Renal cortex interstitium (tissue), 11 donors: ENCODE results near the gene ZMYM5. TPM values are rescaled to one million over a fixed set of nuclear protein-coding genes. Genes with fewer than 3 reads are reported as not detected.
"Not testable (repeated sequence)": the region's sequence is repeated elsewhere in the genome, so short reads cannot be mapped to it uniquely, and the experiment has no call there.

Experiments used
- DNase-seq, 11 donors: peaks; one replicate each; pipeline ENCODE4 v3.0.0-alpha.2; 2013; ENCODE audit warnings: low read depth in 9 of 11, low spot score in 4 of 11; ENCODE audit errors: extremely low read depth in 1 of 11
- polyA plus RNA-seq, 3 donors: library from polyadenylated mRNA; unstranded; fragments of 120-200 nt; gene quantifications; one replicate each; pipeline ENCODE4 v1.2.1, GENCODE V29; 2013; ENCODE audit not compliant: insufficient read length in 3 of 3

The ZMYM5 gene
- polyA plus RNA-seq, 3 donors: 18.2 to 26.5 (median 25.0) TPM

GRCh38 chr13:19781526-19781925 lies 81.9 kb downstream of the ZMYM5 start:
- peak in 1 of 11 donors; percentile 6 for DNase-seq

- DNase-seq: not testable (repeated sequence)
Observed at GRCh38 chr13:19780753-19781418, 82.6 kb downstream of the ZMYM5 start.

Other genes starting within 250 kb of the ZMYM5 start
- 10 to 100 TPM; 60.4 to 85.3 (median 68.7) TPM for gene MPHOSPH8, start 230.0 kb downstream of the ZMYM5 start, polyA plus RNA-seq
- gene PSPC1, start 80.7 kb downstream of the ZMYM5 start, polyA plus RNA-seq: 10 to 100 TPM; 74.3 to 85.3 (median 75.0) TPM
- gene ZMYM2, start 95.1 kb upstream of the ZMYM5 start, polyA plus RNA-seq: 100 to 1,000 TPM in 2 of 3 donors, 10 to 100 TPM in 1; 99.7 to 129 (median 120) TPM